Right atrium auricular region (tissue), 2 donors: ENCODE measurements around the gene CWF19L2. TPM values are rescaled to one million over a fixed set of nuclear protein-coding genes. Genes with fewer than 3 reads are reported as not detected.

Source experiments
- DNase-seq: peaks from one replicate; pipeline ENCODE4 v3.0.0-alpha.2; 2019; ENCODE audit warnings: low spot score
- H3K27ac ChIP-seq, 2 donors: fragments of 200-600 bp; sonication (generic); 1 replicate in 1 of 2; 2 replicates in 1 of 2; pipeline ENCODE4 v1.5.1; 2016 to 2019
- H3K27me3 ChIP-seq, 2 donors: fragments of 200-600 bp; sonication (generic); one replicate each; pipeline versions ENCODE4 v1.5.1 to v1.6.0; 2017 to 2019
- H3K36me3 ChIP-seq: fragments of 200-600 bp; sonication (generic); one replicate; pipeline ENCODE4 v1.5.1; 2016
- H3K4me1 ChIP-seq, 2 donors: fragments of 200-600 bp; sonication (generic); one replicate each; pipeline versions ENCODE4 v1.5.1 to v1.6.0; 2017 to 2019
- H3K4me3 ChIP-seq, 2 donors: fragments of 200-600 bp; sonication (generic); 1 replicate in 1 of 2; 2 replicates in 1 of 2; pipeline ENCODE4 v1.5.1; 2017 to 2019; ENCODE audit warnings: mild to moderate bottlenecking in 1 of 2, moderate library complexity in 1 of 2
- H3K9me3 ChIP-seq, 2 donors: fragments of 200-600 bp; sonication (generic); one replicate each; pipeline ENCODE4 v1.5.1; 2019
- CTCF ChIP-seq, 2 donors: fragments of 200-600 bp; sonication (generic); IDR thresholded peaks; one replicate each; pipeline ENCODE4 v1.5.1; 2019; ENCODE audit warnings: antibody characterized with exemption in 2 of 2
- total RNA-seq, 2 donors: library from RNA; depleted of rRNA; stranded (reverse); fragments of >200 nt; gene quantifications; one replicate each; pipeline ENCODE4 v1.1.0, GENCODE V29; 2016

The CWF19L2 gene
- total RNA-seq, 2 donors from 2014 or later: 6.6 to 7.4 TPM

GRCh38 chr11:107372439-107372838 lies 85.2 kb downstream of the CWF19L2 start:
- Histone ChIP-seq H3K9me3 (no peaks in the 10 kb centered on the region), H3K36me3 (no peaks in the 10 kb centered on the region), H3K4me3 (no peak overlapping the region), H3K27me3 (no peaks in the 10 kb centered on the region), H3K4me1 (no peaks in the 10 kb centered on the region), H3K27ac (no peak overlapping the region)
- TF ChIP-seq CTCF (IDR thresholded peaks at IDR 0.05): no peak
- no peak for DNase-seq

GRCh38 chr11:107370390-107370789 lies 87.2 kb downstream of the CWF19L2 start:
- no peak for TF ChIP-seq CTCF (IDR thresholded peaks at IDR 0.05)
- no peak overlapping the region for H3K27ac ChIP-seq
- H3K9me3 ChIP-seq: no peaks in the 10 kb centered on the region
- H3K27me3 ChIP-seq: no peaks in the 10 kb centered on the region
- no peaks in the 10 kb centered on the region for H3K36me3 ChIP-seq
- no peak for DNase-seq
- H3K4me3 ChIP-seq: no peak overlapping the region
- no peaks in the 10 kb centered on the region for H3K4me1 ChIP-seq

GRCh38 chr11:107359701-107360100 lies 97.9 kb downstream of the CWF19L2 start:
- Histone ChIP-seq H3K4me1 (no peaks in the 10 kb centered on the region), H3K9me3 (no peaks in the 10 kb centered on the region), H3K4me3 (no peak overlapping the region), H3K27me3 (no peaks in the 10 kb centered on the region), H3K27ac (no peak overlapping the region), H3K36me3 (no peaks in the 10 kb centered on the region)
- no peak for TF ChIP-seq CTCF (IDR thresholded peaks at IDR 0.05)
- DNase-seq: no peak

GRCh38 chr11:107357877-107358276 lies 99.7 kb downstream of the CWF19L2 start:
- TF ChIP-seq CTCF (IDR thresholded peaks at IDR 0.05): no peak
- DNase-seq: no peak
- Histone ChIP-seq H3K9me3 (no peaks in the 10 kb centered on the region), H3K27me3 (no peaks in the 10 kb centered on the region), H3K36me3 (peaks cover 2% of the 10 kb centered on the region), H3K4me3 (no peak overlapping the region), H3K27ac (no peak overlapping the region), H3K4me1 (no peaks in the 10 kb centered on the region)

DNA sequence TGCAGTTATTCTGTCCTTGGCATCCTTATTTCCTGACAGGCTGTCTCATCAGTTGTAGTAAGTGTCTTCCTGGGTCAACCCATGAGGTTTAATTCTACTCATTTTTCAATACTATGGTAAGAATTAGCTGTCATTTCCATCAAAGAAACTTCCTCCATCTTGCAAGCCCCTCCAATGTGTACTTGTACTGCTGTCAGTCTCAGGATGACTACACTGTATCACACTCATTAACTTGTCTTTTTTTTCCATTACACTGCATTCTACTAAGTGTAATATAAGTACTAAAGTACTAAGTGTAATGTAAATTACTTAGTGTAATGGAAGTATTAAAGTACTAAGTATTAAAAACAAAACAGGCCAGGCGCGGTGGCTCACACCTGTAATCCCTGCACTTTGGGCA lies 102.8 kb downstream of the CWF19L2 start:
- Histone ChIP-seq H3K9me3 (no peaks in the 10 kb centered on the region), H3K27me3 (no peaks in the 10 kb centered on the region), H3K36me3 (peaks cover 12% of the 10 kb centered on the region), H3K4me3 (no peak overlapping the region), H3K4me1 (no peaks in the 10 kb centered on the region), H3K27ac (no peak overlapping the region)
- DNase-seq: no peak
- TF ChIP-seq CTCF (IDR thresholded peaks at IDR 0.05): no peak

DNA sequence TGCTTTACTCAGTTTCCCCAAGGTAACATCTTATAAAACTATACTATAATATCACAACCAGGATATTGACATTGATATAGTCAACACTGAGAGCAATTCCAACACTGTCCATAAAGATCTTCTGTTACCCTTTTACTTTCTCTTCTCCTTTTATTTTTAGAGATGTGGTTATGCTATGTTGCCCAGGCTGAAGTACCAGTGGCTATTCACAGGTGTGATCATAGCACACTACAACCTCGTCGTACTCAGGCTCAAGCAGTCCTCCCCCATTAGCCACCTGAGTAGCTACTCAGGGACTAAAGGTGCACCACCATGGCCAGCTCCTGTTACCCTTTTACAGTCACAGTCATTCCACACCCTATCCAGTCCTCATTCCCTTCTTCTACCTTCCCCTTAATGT lies 119.7 kb downstream of the CWF19L2 start:
- no peak for DNase-seq
- Histone ChIP-seq H3K4me3 (no peak overlapping the region), H3K36me3 (no peaks in the 10 kb centered on the region), H3K27me3 (no peaks in the 10 kb centered on the region), H3K27ac (no peak overlapping the region), H3K9me3 (no peaks in the 10 kb centered on the region), H3K4me1 (no peaks in the 10 kb centered on the region)
- no peak for TF ChIP-seq CTCF (IDR thresholded peaks at IDR 0.05)
